Measurements from ENCODE around the gene CFAP57. TPM values are rescaled to one million over a fixed set of nuclear protein-coding genes. Genes with fewer than 3 reads are reported as not detected.

Gene CFAP57
- total RNA-seq, 1 donor from 2014 or later: not detected

DNA sequence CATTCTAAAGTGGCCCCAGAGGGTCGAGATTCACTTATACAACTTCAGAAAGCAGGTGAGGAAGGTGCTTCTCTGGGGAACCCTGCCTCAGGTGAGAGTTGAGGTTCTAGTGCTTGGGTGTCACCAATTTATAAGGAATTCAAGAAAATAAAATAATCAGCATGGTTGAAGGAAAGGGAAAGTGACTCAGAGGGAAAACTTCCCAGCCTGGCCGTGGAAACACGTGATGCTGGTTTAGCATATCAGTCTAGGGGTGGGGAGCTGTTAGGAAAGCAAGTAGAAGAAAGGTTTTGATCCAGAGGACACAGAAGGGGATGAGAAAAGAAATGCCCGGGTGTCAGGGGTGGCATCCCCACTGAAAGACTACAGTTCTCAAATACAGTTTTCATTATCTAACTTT is 59.9 kb downstream of the CFAP57 start:
- TF ChIP-seq POLR2AphosphoS5 (IDR thresholded peaks at IDR 0.05; ENCODE audit: insufficient read depth in 1 of 2, low read depth in 1 of 2) (no peak), POLR2A (IDR thresholded peaks at IDR 0.05) (no peak)
- TF ChIP-seq, protein P1, sequence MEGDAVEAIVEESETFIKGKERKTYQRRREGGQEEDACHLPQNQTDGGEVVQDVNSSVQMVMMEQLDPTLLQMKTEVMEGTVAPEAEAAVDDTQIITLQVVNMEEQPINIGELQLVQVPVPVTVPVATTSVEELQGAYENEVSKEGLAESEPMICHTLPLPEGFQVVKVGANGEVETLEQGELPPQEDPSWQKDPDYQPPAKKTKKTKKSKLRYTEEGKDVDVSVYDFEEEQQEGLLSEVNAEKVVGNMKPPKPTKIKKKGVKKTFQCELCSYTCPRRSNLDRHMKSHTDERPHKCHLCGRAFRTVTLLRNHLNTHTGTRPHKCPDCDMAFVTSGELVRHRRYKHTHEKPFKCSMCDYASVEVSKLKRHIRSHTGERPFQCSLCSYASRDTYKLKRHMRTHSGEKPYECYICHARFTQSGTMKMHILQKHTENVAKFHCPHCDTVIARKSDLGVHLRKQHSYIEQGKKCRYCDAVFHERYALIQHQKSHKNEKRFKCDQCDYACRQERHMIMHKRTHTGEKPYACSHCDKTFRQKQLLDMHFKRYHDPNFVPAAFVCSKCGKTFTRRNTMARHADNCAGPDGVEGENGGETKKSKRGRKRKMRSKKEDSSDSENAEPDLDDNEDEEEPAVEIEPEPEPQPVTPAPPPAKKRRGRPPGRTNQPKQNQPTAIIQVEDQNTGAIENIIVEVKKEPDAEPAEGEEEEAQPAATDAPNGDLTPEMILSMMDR (IDR thresholded peaks at IDR 0.05): no peak
- peaks cover 9% of the 10 kb centered on the region for H3K4me1 ChIP-seq
- DNase-seq (ENCODE audit: extremely low spot score in 2 of 2): no peak
- H3K9me3 ChIP-seq: no peaks in the 10 kb centered on the region
- peak overlapping the region; percentile 54 for H3K27ac ChIP-seq
- no peaks in the 10 kb centered on the region for H3K27me3 ChIP-seq
- H3K4me3 ChIP-seq: no peak overlapping the region
- intact Hi-C loops (cut with DNase I): no loop called here
- H3K36me3 ChIP-seq: no peaks in the 10 kb centered on the region

DNA sequence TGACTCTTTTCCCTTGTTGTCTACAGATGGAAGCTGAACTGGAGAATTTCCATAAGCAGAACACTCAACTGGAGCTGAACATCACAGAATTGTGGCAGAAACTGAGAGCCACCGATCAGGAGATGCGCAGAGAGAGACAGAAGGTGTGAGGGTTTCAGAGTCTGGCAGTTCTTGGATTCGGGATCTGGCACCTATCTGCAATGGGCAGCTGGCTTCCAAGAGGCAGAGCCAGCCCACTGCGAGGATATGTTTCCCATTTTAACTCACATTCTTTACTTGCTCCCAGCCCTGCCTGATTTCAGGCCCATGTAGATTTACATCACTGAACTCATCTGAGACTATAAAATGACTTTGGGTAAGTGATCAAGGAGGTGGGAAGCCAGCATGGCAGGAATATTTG is 60.4 kb downstream of the CFAP57 start:
- Histone ChIP-seq H3K36me3 (no peaks in the 10 kb centered on the region), H3K4me1 (peaks cover 9% of the 10 kb centered on the region), H3K4me3 (no peak overlapping the region), H3K9me3 (no peaks in the 10 kb centered on the region), H3K27me3 (no peaks in the 10 kb centered on the region), H3K27ac (peak overlapping the region; percentile 54)
- DNase-seq (ENCODE audit: extremely low spot score in 2 of 2): no peak
- TF ChIP-seq POLR2AphosphoS5 (IDR thresholded peaks at IDR 0.05; ENCODE audit: insufficient read depth in 1 of 2, low read depth in 1 of 2) (no peak), POLR2A (IDR thresholded peaks at IDR 0.05) (no peak)
- TF ChIP-seq, protein P1 (IDR thresholded peaks at IDR 0.05): no peak
- intact Hi-C loops (cut with DNase I): no loop called here

- intact Hi-C loops (cut with DNase I): no loop called here
- no peaks in the 10 kb centered on the region for H3K9me3 ChIP-seq
- no peaks in the 10 kb centered on the region for H3K36me3 ChIP-seq
- H3K27me3 ChIP-seq: no peaks in the 10 kb centered on the region
- peaks cover 9% of the 10 kb centered on the region for H3K4me1 ChIP-seq
- TF ChIP-seq, protein P1 (IDR thresholded peaks at IDR 0.05): no peak
- TF ChIP-seq POLR2A (IDR thresholded peaks at IDR 0.05) (no peak), POLR2AphosphoS5 (IDR thresholded peaks at IDR 0.05; ENCODE audit: insufficient read depth in 1 of 2, low read depth in 1 of 2) (no peak)
- H3K4me3 ChIP-seq: no peak overlapping the region
- peak in 1 of 2 donors; percentile 62 for DNase-seq (ENCODE audit: extremely low spot score in 2 of 2)
- H3K27ac ChIP-seq: no peak overlapping the region
Measured at GRCh38 chr1:43233631-43234030, 61.5 kb downstream of the CFAP57 start.

GRCh38 chr1:43234267-43234666 is 62.1 kb downstream of the CFAP57 start:
- Histone ChIP-seq H3K4me1 (peaks cover 9% of the 10 kb centered on the region), H3K9me3 (no peaks in the 10 kb centered on the region)

DNA sequence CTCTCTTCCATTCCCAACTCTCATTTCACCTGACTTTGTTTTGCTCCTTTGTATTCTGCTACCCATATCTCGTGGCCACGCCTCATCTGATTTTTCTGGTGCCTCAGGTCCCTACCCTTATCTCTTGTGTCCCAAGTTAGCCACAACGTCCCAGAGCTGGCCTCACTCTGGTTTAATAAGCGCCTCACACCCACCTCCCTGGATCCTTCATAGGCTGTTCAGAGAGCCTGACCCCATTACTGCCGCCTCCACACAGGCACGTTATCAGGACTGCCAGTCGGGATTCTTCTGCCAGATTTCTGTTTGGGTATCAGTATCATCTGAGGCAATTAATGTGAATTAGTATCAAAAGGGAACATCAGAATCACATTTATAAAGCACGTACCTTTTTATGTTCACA is 62.9 kb downstream of the CFAP57 start:
- H3K4me1 ChIP-seq: peaks cover 9% of the 10 kb centered on the region
- H3K27ac ChIP-seq: no peak overlapping the region
- no peaks in the 10 kb centered on the region for H3K36me3 ChIP-seq
- no peaks in the 10 kb centered on the region for H3K9me3 ChIP-seq
- TF ChIP-seq POLR2AphosphoS5 (IDR thresholded peaks at IDR 0.05; ENCODE audit: insufficient read depth in 1 of 2, low read depth in 1 of 2): no peak
- TF ChIP-seq POLR2A (IDR thresholded peaks at IDR 0.05): no peak
- TF ChIP-seq, protein P1 (IDR thresholded peaks at IDR 0.05): no peak
- intact Hi-C loops (cut with DNase I): loop anchor here (5.0 kb wide), 1 partner anchor 172 kb away; no protein-coding TSS in a partner anchor
- DNase-seq (ENCODE audit: extremely low spot score in 2 of 2): no peak
- H3K4me3 ChIP-seq: no peak overlapping the region
- H3K27me3 ChIP-seq: no peaks in the 10 kb centered on the region

More at GRCh38 chr1:43234267-43234666, 62.1 kb downstream of the CFAP57 start:
- H3K27me3 ChIP-seq: no peaks in the 10 kb centered on the region
- H3K27ac ChIP-seq: no peak overlapping the region
- intact Hi-C loops (cut with DNase I): no loop called here
- H3K4me3 ChIP-seq: no peak overlapping the region
- H3K36me3 ChIP-seq: no peaks in the 10 kb centered on the region
- no peak for TF ChIP-seq POLR2A (IDR thresholded peaks at IDR 0.05)
- TF ChIP-seq, protein P1 (IDR thresholded peaks at IDR 0.05): no peak
- TF ChIP-seq POLR2AphosphoS5 (IDR thresholded peaks at IDR 0.05; ENCODE audit: insufficient read depth in 1 of 2, low read depth in 1 of 2): no peak
- DNase-seq (ENCODE audit: extremely low spot score in 2 of 2): peak in 1 of 2 donors; percentile 79

All from vagina (tissue), 2 donors.